Natural killer cell treated with Interleukin-12 subunit alpha and Interleukin-12 subunit beta and Interleukin-15 and Interleukin-18, amount 100 ng/mL, for 72 hours (primary cell): ENCODE data around the gene TRPC4. TPM values are rescaled to one million over a fixed set of nuclear protein-coding genes. Genes with fewer than 3 reads are reported as not detected.
"Not testable (repeated sequence)": the region's sequence is repeated elsewhere in the genome, so short reads cannot be mapped to it uniquely, and the experiment has no call there.

ENCODE experiments used
- ATAC-seq, 2 donors: fragments of 150-1000 bp; cut with Tn5 transposase in 1 of 2; sonication (Bioruptor Pico), chemical (Tn5 transposase) in 1 of 2; 2 replicates each; pipeline ENCODE4 v1.10.0; 2021
- DNase-seq: peaks from one replicate; pipeline ENCODE4 v3.0.0; 2022; ENCODE audit warnings: low spot score
- H3K27ac Mint-ChIP-seq, 2 donors: 1 replicate in 1 of 2; 2 replicates in 1 of 2; pipeline ENCODE4 v1.8.0; 2022; ENCODE audit warnings: mixed read lengths in 2 of 2, mild to moderate bottlenecking in 1 of 2, moderate library complexity in 1 of 2
- H3K27me3 Mint-ChIP-seq, 2 donors: 1 replicate in 1 of 2; 2 replicates in 1 of 2; pipeline ENCODE4 v1.8.0; 2022; ENCODE audit warnings: mixed read lengths in 2 of 2
- H3K36me3 Mint-ChIP-seq: one replicate; pipeline ENCODE4 v1.8.0; 2022; ENCODE audit warnings: mixed read lengths
- H3K4me1 Mint-ChIP-seq, 2 donors: 1 replicate in 1 of 2; 2 replicates in 1 of 2; pipeline ENCODE4 v1.8.0; 2022; ENCODE audit warnings: low read depth in 2 of 2, mixed read lengths in 2 of 2, mild to moderate bottlenecking in 1 of 2
- H3K4me3 Mint-ChIP-seq: one replicate; pipeline ENCODE4 v1.8.0; 2022; ENCODE audit warnings: mixed read lengths
- H3K9me3 Mint-ChIP-seq: 2 replicates; pipeline ENCODE4 v1.8.0; 2022; ENCODE audit warnings: mixed read lengths
- total RNA-seq, 2 donors: library from RNA; stranded (reverse); gene quantifications; one replicate each; pipeline ENCODE4 v1.2.3, GENCODE V29; 2022

TRPC4 gene
- total RNA-seq, 2 donors from 2014 or later: not detected

- H3K4me3 Mint-ChIP-seq: no peak overlapping the region
- no peak for ATAC-seq
Measured at GRCh38 chr13:37878921-37879320, 9.3 kb upstream of the TRPC4 start.

GRCh38 chr13:37878496-37878895 lies 8.9 kb upstream of the TRPC4 start:
- H3K4me1 Mint-ChIP-seq: no peaks in the 10 kb centered on the region
- peaks cover 16% of the 10 kb centered on the region for H3K9me3 Mint-ChIP-seq
- no peaks in the 10 kb centered on the region for H3K27me3 Mint-ChIP-seq
- H3K36me3 Mint-ChIP-seq: no peaks in the 10 kb centered on the region
- DNase-seq: no peak
- no peak overlapping the region for H3K4me3 Mint-ChIP-seq
- no peak for ATAC-seq
- H3K27ac Mint-ChIP-seq: no peak overlapping the region

More at GRCh38 chr13:37878921-37879320, 9.3 kb upstream of the TRPC4 start:
- DNase-seq: no peak
- H3K9me3 Mint-ChIP-seq: peaks cover 16% of the 10 kb centered on the region
- H3K4me1 Mint-ChIP-seq: no peaks in the 10 kb centered on the region
- H3K27ac Mint-ChIP-seq: no peak overlapping the region
- no peaks in the 10 kb centered on the region for H3K36me3 Mint-ChIP-seq
- no peaks in the 10 kb centered on the region for H3K27me3 Mint-ChIP-seq

- H3K4me3 Mint-ChIP-seq: no peak overlapping the region
- peaks cover 8% of the 10 kb centered on the region for H3K9me3 Mint-ChIP-seq
- H3K27me3 Mint-ChIP-seq: peaks cover 10 to 11% of the 10 kb centered on the region in 2 donors
- peaks cover 8% of the 10 kb centered on the region for H3K36me3 Mint-ChIP-seq
- H3K4me1 Mint-ChIP-seq: no peaks in the 10 kb centered on the region
- DNase-seq (no peak), ATAC-seq (no peak)
- no peak overlapping the region for H3K27ac Mint-ChIP-seq
Measured at GRCh38 chr13:37870895-37871550, 1.5 kb upstream of the TRPC4 start.

- Mint-ChIP-seq H3K4me1 (no peaks in the 10 kb centered on the region), H3K27ac (no peak overlapping the region), H3K4me3 (no peak overlapping the region), H3K36me3 (peaks cover 8% of the 10 kb centered on the region), H3K27me3 (peaks cover 10 to 11% of the 10 kb centered on the region in 2 donors), H3K9me3 (peaks cover 7% of the 10 kb centered on the region)
- no peak for ATAC-seq
- no peak for DNase-seq
Measured at GRCh38 chr13:37870489-37870845, 895 bp upstream of the TRPC4 start.

- Mint-ChIP-seq H3K27me3 (peaks cover 10 to 11% of the 10 kb centered on the region in 2 donors), H3K36me3 (peaks cover 8% of the 10 kb centered on the region), H3K4me3 (no peak overlapping the region), H3K4me1 (no peaks in the 10 kb centered on the region), H3K27ac (no peak overlapping the region), H3K9me3 (peaks cover under 1% of the 10 kb centered on the region)
- ATAC-seq (no peak), DNase-seq (no peak)
Measured at GRCh38 chr13:37869506-37869755, 141 bp downstream of the TRPC4 start.

GRCh38 chr13:37868691-37869505 lies 674 bp downstream of the TRPC4 start:
- no peak overlapping the region for H3K4me3 Mint-ChIP-seq
- no peaks in the 10 kb centered on the region for H3K4me1 Mint-ChIP-seq
- H3K27me3 Mint-ChIP-seq: peaks cover 10 to 11% of the 10 kb centered on the region in 2 donors
- no peak overlapping the region for H3K27ac Mint-ChIP-seq
- ATAC-seq: no peak
- H3K36me3 Mint-ChIP-seq: peaks cover 8% of the 10 kb centered on the region
- no peaks in the 10 kb centered on the region for H3K9me3 Mint-ChIP-seq
- no peak for DNase-seq

- H3K36me3 Mint-ChIP-seq: peaks cover 1% of the 10 kb centered on the region
- peaks cover 0 to 2% of the 10 kb centered on the region in 2 donors for H3K27me3 Mint-ChIP-seq
- no peak overlapping the region for H3K4me3 Mint-ChIP-seq
- H3K4me1 Mint-ChIP-seq: no peaks in the 10 kb centered on the region
- H3K9me3 Mint-ChIP-seq: no peaks in the 10 kb centered on the region
- no peak overlapping the region for H3K27ac Mint-ChIP-seq
- ATAC-seq: no peak
- DNase-seq: no peak
Measured at GRCh38 chr13:37863708-37864107, 5.9 kb downstream of the TRPC4 start.

- ATAC-seq (no peak), DNase-seq (no peak)
Measured at GRCh38 chr13:37835392-37835791, 34.2 kb downstream of the TRPC4 start.

GRCh38 chr13:37833411-37833810 lies 36.2 kb downstream of the TRPC4 start:
- Mint-ChIP-seq H3K4me3 (no peak overlapping the region), H3K4me1 (no peaks in the 10 kb centered on the region), H3K27ac (no peak overlapping the region), H3K36me3 (no peaks in the 10 kb centered on the region), H3K27me3 (no peaks in the 10 kb centered on the region), H3K9me3 (peaks cover 32% of the 10 kb centered on the region)
- ATAC-seq (no peak), DNase-seq (no peak)

More at GRCh38 chr13:37835392-37835791, 34.2 kb downstream of the TRPC4 start:
- Mint-ChIP-seq H3K27ac (no peak overlapping the region), H3K9me3 (peaks cover 25% of the 10 kb centered on the region), H3K4me3 (no peak overlapping the region), H3K27me3 (no peaks in the 10 kb centered on the region), H3K36me3 (no peaks in the 10 kb centered on the region), H3K4me1 (no peaks in the 10 kb centered on the region)

- peaks cover 37% of the 10 kb centered on the region for H3K9me3 Mint-ChIP-seq
- DNase-seq (no peak), ATAC-seq (no peak)
- H3K27ac Mint-ChIP-seq: no peak overlapping the region
- H3K27me3 Mint-ChIP-seq: no peaks in the 10 kb centered on the region
- H3K4me1 Mint-ChIP-seq: no peaks in the 10 kb centered on the region
- peaks cover 20% of the 10 kb centered on the region for H3K36me3 Mint-ChIP-seq
- H3K4me3 Mint-ChIP-seq: no peak overlapping the region
Measured at GRCh38 chr13:37816276-37816675, 53.3 kb downstream of the TRPC4 start.

- Mint-ChIP-seq H3K27ac (no peak overlapping the region), H3K9me3 (peaks cover 25% of the 10 kb centered on the region), H3K4me3 (no peak overlapping the region), H3K4me1 (no peaks in the 10 kb centered on the region), H3K36me3 (peaks cover 9% of the 10 kb centered on the region), H3K27me3 (no peaks in the 10 kb centered on the region)
- DNase-seq (no peak), ATAC-seq (no peak)
Measured at GRCh38 chr13:37811441-37811840, 58.1 kb downstream of the TRPC4 start.

- no peak overlapping the region for H3K4me3 Mint-ChIP-seq
- no peaks in the 10 kb centered on the region for H3K27me3 Mint-ChIP-seq
- DNase-seq: no peak
- H3K27ac Mint-ChIP-seq: no peak overlapping the region
- peaks cover 5% of the 10 kb centered on the region for H3K9me3 Mint-ChIP-seq
- no peaks in the 10 kb centered on the region for H3K36me3 Mint-ChIP-seq
- H3K4me1 Mint-ChIP-seq: no peaks in the 10 kb centered on the region
- no peak for ATAC-seq
Measured at GRCh38 chr13:37806666-37807065, 62.9 kb downstream of the TRPC4 start.

GRCh38 chr13:37797631-37798030 lies 71.9 kb downstream of the TRPC4 start:
- ATAC-seq: no peak
- Mint-ChIP-seq H3K4me1 (no peaks in the 10 kb centered on the region), H3K4me3 (no peak overlapping the region), H3K9me3 (peaks cover 6% of the 10 kb centered on the region), H3K27me3 (no peaks in the 10 kb centered on the region), H3K36me3 (no peaks in the 10 kb centered on the region), H3K27ac (no peak overlapping the region)
- no peak for DNase-seq

- H3K4me3 Mint-ChIP-seq, H3K36me3 Mint-ChIP-seq, DNase-seq, H3K27me3 Mint-ChIP-seq, H3K27ac Mint-ChIP-seq, H3K9me3 Mint-ChIP-seq, H3K4me1 Mint-ChIP-seq, ATAC-seq: not testable (repeated sequence)
Measured at GRCh38 chr13:37796795-37797194, 72.8 kb downstream of the TRPC4 start.
